ELR (cell line): ENCODE measurements around the gene TATDN3.
"Not testable (repeated sequence)": the region's sequence is repeated elsewhere in the genome, so short reads cannot be mapped to it uniquely, and the experiment has no call there.

Experiments used
- DNase-seq: peaks from one replicate; pipeline ENCODE4 v3.0.0-alpha.2; 2015; ENCODE audit warnings: low read depth

The TATDN3 gene

GRCh38 chr1:212775241-212775640, 16.5 kb upstream of the TATDN3 start:
- no peak for DNase-seq

- no peak for DNase-seq
These were observed 14.5 kb upstream of the TATDN3 start for GRCh38 chr1:212777151-212777550.

- not testable (repeated sequence) for DNase-seq
These were observed 12.6 kb upstream of the TATDN3 start for GRCh38 chr1:212779086-212779485.

GRCh38 chr1:212780759-212781158, 10.9 kb upstream of the TATDN3 start:
- no peak for DNase-seq

- DNase-seq: no peak
These were observed 10.5 kb upstream of the TATDN3 start for GRCh38 chr1:212781225-212781624.

- peak; percentile 62 for DNase-seq
These were observed 9.1 kb upstream of the TATDN3 start for GRCh38 chr1:212782422-212783154.

- no peak for DNase-seq
These were observed 7.7 kb upstream of the TATDN3 start for GRCh38 chr1:212783976-212784375.

GRCh38 chr1:212785871-212786270, 5.8 kb upstream of the TATDN3 start:
- DNase-seq: no peak

- DNase-seq: peak; percentile 88
These were observed 426 bp upstream of the TATDN3 start for GRCh38 chr1:212791261-212791675.

GRCh38 chr1:212792396-212792908, 758 bp downstream of the TATDN3 start:
- DNase-seq: no peak

- no peak for DNase-seq
These were observed 2.9 kb downstream of the TATDN3 start for GRCh38 chr1:212794561-212795014.

- peak; percentile 61 for DNase-seq
These were observed 6.0 kb downstream of the TATDN3 start for GRCh38 chr1:212797681-212798080.

- DNase-seq: no peak
These were observed 14.1 kb downstream of the TATDN3 start for GRCh38 chr1:212805767-212806166.

GRCh38 chr1:212814537-212815334, 23.0 kb downstream of the TATDN3 start:
- DNase-seq: peak; percentile 17

- no peak for DNase-seq
These were observed 25.0 kb downstream of the TATDN3 start for GRCh38 chr1:212816567-212817278.

- DNase-seq: no peak
These were observed 28.0 kb downstream of the TATDN3 start for GRCh38 chr1:212819726-212820125.

GRCh38 chr1:212820969-212821368, 29.3 kb downstream of the TATDN3 start:
- no peak for DNase-seq

GRCh38 chr1:212822956-212823355, 31.3 kb downstream of the TATDN3 start:
- no peak for DNase-seq

- no peak for DNase-seq
These were observed 32.5 kb downstream of the TATDN3 start for GRCh38 chr1:212824201-212824600.

GRCh38 chr1:212825798-212826452, 34.2 kb downstream of the TATDN3 start:
- no peak for DNase-seq

GRCh38 chr1:212827171-212827776, 35.6 kb downstream of the TATDN3 start:
- no peak for DNase-seq
